TTC549 (cell line): ENCODE results near the gene LRRC3.

Source experiments
- FAIRE-seq: peaks from 2 replicates; lab custom pipeline; 2012; peaks lifted over from hg19 to GRCh38; lab: Jason Lieb, UNC

The LRRC3 gene

GRCh38 chr21:44440241-44441040, 14.9 kb upstream of the LRRC3 start:
- FAIRE-seq = no peak

- FAIRE-seq = no peak
Measured at GRCh38 chr21:44441041-44441400, 14.3 kb upstream of the LRRC3 start.

- FAIRE-seq = no peak
Measured at GRCh38 chr21:44441581-44442265, 13.6 kb upstream of the LRRC3 start.

GRCh38 chr21:44442266-44443125, 12.8 kb upstream of the LRRC3 start:
- FAIRE-seq = no peak

DNA sequence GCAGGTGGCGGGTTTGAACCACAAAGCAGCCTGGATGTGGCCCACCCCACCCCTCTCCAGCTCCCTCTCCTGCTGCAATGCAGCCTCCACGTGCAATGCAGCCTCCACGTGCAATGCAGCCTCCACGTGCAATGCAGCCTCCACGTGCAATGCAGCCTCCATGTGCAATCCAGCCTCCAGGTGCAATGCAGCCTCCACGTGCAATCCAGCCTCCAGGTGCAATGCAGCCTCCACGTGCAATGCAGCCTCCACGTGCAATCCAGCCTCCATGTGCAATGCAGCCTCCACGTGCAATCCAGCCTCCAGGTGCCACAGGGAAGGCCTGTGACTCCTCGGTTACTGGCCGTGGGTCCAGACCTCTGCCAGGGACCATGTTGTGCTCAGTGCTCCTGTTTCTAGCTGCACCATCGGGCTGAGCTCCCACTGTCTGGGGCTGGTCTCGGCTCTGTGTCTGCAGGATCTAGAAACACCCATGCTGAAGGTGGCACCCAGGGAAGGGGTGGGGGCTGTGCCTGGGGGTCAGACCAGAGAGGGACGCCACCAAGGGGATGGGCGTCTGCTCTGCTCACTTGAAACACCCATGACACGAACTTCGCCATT, 11.9 kb upstream of the LRRC3 start:
- FAIRE-seq = no peak

GRCh38 chr21:44443891-44444285, 11.4 kb upstream of the LRRC3 start:
- FAIRE-seq = no peak

DNA sequence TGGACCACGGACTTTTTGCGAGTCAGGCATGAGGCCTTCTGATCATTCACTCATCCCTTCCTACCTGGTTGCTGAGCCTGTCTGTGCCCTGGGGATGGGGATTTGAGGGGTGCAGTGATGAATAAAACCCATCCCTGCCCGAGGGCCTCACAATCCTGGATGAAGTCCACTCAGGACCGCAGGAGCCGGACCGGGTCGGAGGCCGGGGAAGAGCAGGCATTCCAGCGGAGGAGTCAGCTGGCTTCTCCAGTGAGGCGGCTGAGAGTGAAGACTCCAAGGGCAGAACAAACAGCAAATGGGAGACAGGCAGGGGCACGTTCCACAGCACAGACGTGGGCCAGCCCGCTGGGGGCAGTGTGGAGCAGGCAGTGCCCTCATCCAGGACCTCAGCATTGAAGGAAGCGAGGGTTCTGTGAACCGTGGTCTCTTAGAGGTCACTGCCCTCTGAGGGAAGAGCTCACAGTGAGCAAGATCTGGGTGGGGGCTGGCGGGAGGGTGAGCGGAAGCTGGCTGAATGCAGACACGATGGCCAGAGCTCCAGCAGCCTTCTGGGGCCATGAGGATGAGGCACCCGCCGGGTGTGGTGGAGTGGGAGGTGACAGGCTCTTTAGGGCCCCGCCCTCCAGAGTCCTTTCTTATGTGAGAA, 10.9 kb upstream of the LRRC3 start:
- FAIRE-seq = no peak

- no peak for FAIRE-seq
Measured at GRCh38 chr21:44445145-44445812, 10.0 kb upstream of the LRRC3 start.

DNA sequence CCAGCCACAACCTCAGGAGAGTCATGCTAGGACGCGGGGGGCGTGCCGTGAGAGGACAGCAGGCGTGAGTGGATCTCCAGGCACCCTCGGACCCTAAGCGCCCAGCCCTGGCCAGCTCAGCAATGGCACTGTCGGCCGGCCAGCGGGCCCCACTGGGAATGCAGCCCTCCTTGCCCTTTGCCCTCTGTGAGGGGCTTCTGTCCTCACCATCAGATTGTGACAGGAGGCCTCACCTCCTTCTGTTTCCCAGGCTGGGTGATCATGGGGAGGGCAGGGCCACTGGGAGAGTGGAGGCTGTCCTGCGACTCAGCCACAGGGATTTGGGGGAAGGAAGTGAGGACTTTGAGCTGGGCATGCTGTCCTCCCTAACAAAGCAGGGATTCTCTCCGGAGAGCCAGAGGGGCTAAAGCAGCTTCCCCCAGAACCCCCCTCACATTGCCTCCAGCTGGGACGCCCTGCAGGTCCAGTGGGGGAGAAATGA, 6.6 kb upstream of the LRRC3 start:
- no peak for FAIRE-seq

GRCh38 chr21:44449473-44450363, 5.6 kb upstream of the LRRC3 start:
- FAIRE-seq = no peak

DNA sequence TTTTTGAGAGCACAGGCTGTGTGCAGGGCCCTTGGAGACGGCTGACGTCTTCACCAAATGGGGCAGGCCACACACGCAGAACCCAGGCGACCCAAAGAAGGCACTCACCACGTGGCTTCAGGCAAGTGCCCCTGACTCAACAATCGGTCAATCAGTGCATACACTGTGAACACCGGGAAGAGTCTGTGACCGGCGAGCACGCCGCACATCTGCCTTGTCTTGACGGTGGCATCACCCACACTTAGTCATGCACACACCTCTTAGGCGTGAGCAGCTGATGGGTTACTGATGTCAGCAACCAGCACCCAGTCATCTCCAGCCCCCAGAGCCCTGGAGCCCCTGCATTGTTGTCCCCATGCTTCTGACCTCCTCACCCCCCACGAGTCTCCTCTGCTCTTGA, 4.9 kb upstream of the LRRC3 start:
- no peak for FAIRE-seq

DNA sequence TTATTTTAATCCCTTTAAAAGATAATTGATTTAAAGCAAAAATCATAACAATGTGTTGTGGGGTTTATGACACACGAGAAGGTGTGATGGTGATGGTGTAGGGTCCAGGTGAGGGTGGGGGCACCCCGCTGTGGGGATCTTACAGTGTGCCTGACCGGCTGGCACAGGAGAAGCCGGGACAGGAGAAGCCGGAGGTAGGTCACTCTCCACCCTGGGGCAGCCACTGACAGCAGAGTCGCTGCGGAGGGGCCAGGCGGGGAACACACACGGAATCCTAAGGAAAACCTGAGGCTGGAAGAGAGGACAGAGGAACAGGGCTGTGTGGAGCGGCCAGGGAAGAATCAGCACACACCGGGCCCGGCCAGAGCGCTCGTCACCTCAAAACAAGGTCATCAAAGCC, 4.3 kb upstream of the LRRC3 start:
- FAIRE-seq = no peak

GRCh38 chr21:44453120-44453519, 2.2 kb upstream of the LRRC3 start:
- no peak for FAIRE-seq

DNA sequence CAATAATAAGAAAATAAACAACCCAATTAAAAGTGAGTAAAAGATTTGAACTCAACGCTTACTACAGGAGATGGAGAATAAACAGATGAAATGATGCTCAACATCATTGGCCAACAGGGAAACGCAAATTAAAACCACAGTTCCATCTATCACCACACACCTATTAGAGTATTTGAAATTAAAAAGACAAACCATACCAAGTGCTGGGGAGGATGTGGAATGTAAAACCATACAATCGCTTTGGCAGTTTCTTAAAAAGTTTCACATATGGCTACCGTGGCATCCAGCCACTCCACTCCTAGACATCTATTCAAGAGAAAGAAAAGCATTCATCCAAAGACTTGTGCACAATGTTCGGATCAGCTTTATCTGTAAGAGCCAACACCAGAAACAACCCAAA, 1.3 kb upstream of the LRRC3 start:
- no peak for FAIRE-seq

DNA sequence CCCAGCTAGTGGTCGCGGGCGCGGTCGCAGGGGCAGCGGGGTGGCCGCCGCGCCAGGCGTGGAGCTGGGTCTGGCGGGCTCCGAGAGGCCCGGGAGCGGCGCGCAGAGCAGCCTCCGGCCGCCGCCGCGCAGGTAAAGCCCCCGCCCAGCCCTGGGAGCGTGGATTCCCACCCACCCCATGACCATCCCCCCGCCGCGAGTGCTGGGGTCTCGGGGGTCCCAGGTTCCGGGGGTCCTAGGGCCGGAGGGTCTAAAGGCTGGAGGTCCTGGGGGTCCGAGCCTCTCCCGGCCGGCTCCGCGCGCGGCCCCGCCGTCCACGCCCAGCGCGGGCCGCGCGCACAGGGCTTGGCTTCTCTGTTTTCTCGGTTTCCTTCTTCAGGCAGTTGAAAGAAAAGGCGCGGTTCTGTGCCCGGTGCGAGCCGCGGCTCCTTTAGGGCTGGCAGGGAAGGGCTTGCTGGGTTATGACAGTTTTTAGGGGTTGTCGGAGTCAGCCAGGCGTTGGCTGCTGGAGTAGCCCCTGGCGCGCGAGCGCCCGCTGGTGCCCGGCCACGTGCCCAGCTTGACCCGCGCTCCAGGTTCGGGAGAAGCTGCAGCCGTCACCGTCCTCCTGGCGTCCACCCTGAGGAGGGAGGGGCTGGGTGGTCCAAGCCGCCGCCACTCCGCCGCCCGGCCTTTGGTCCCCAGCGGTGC, 359 bp downstream of the LRRC3 start:
- FAIRE-seq = no peak

DNA sequence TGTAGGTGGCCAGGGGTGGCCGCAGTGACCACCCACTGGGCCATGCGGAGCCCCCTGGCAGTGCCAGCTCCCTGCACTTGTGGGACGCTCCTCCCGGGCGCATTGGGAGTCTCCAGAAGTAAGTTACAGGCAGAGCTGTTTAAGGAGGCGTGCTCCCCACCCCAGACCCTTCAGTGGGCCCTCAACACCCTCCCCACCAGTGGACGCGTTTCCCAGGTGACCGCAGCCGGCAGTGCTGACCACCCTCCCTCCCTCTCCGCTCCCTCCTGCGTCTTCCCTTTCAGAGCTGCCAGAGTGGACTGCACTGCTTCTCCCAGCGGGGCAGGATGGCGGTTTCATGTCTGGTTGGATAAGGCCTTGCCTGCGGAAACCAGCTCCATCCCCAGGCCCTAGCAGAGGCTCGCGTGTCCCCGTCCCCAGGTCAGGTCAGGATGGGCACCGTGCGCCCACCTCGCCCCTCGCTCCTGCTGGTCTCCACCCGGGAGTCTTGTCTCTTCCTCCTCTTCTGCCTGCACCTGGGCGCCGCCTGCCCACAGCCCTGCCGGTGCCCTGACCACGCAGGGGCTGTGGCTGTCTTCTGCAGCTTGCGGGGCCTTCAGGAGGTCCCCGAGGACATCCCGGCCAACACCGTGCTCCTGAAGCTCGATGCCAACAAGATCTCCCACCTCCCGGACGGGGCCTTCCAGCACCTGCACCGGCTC, 1.1 kb downstream of the LRRC3 start:
- no peak for FAIRE-seq

DNA sequence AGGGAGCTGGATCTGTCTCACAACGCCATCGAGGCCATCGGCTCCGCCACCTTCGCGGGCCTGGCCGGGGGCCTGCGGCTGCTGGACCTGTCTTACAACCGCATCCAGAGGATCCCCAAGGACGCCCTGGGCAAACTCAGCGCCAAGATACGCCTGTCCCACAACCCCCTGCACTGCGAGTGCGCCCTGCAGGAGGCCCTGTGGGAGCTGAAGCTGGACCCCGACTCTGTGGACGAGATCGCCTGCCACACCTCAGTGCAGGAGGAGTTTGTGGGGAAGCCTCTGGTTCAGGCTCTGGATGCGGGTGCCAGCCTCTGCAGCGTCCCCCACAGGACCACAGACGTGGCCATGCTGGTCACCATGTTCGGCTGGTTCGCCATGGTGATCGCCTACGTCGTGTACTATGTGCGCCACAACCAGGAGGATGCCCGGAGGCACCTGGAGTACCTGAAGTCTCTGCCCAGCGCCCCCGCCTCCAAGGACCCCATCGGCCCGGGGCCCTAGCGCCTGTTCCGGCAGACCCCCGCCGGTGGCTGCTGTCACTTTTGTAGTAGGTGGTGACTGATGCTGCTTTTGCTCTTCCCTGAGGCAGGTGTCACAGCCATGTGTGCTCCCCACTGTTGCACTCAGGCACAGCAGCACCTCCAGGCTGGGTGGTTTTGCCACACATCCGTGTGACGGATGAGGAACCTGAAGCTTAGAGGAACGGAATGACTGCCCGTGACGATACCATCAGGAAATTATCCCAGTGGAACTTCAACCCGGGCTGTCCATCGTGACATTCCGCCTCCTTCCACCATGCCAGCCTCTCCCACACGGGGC, 1.8 kb downstream of the LRRC3 start:
- FAIRE-seq = no peak
